ENCODE data around the gene MCAM.

The MCAM gene

GRCh38 chr11:119329320-119329719 is 12.4 kb upstream of the MCAM start:
- no peak for DNase-seq (ENCODE audit: low read depth)

GRCh38 chr11:119324189-119324588 is 7.3 kb upstream of the MCAM start:
- no peak for DNase-seq (ENCODE audit: low read depth)

GRCh38 chr11:119323532-119324033 is 6.7 kb upstream of the MCAM start:
- DNase-seq (ENCODE audit: low read depth) = peak; percentile 23

GRCh38 chr11:119322921-119323531 is 6.1 kb upstream of the MCAM start:
- DNase-seq (ENCODE audit: low read depth) = no peak

- no peak for DNase-seq (ENCODE audit: low read depth)
These were observed 5.4 kb upstream of the MCAM start for GRCh38 chr11:119322360-119322739.

- no peak for DNase-seq (ENCODE audit: low read depth)
These were observed 4.0 kb upstream of the MCAM start for GRCh38 chr11:119320776-119321524.

GRCh38 chr11:119320240-119320775 is 3.4 kb upstream of the MCAM start:
- DNase-seq (ENCODE audit: low read depth) = no peak

- no peak for DNase-seq (ENCODE audit: low read depth)
These were observed 2.8 kb upstream of the MCAM start for GRCh38 chr11:119319700-119320239.

- DNase-seq (ENCODE audit: low read depth) = no peak
These were observed 2.3 kb upstream of the MCAM start for GRCh38 chr11:119319136-119319699.

GRCh38 chr11:119318240-119319135 is 1.6 kb upstream of the MCAM start:
- no peak for DNase-seq (ENCODE audit: low read depth)

GRCh38 chr11:119317592-119318239 is 786 bp upstream of the MCAM start:
- DNase-seq (ENCODE audit: low read depth) = no peak

- DNase-seq (ENCODE audit: low read depth) = no peak
These were observed 758 bp downstream of the MCAM start for GRCh38 chr11:119316016-119316728.

- no peak for DNase-seq (ENCODE audit: low read depth)
These were observed 1.6 kb downstream of the MCAM start for GRCh38 chr11:119315131-119316015.

- DNase-seq (ENCODE audit: low read depth) = no peak
These were observed 2.2 kb downstream of the MCAM start for GRCh38 chr11:119314726-119315125.

GRCh38 chr11:119310682-119311052 is 6.3 kb downstream of the MCAM start:
- DNase-seq (ENCODE audit: low read depth) = no peak

GRCh38 chr11:119309953-119310681 is 6.8 kb downstream of the MCAM start:
- DNase-seq (ENCODE audit: low read depth) = no peak

GRCh38 chr11:119309411-119309810 is 7.5 kb downstream of the MCAM start:
- no peak for DNase-seq (ENCODE audit: low read depth)

- DNase-seq (ENCODE audit: low read depth) = no peak
These were observed 9.0 kb downstream of the MCAM start for GRCh38 chr11:119307974-119308373.

GRCh38 chr11:119307219-119307618 is 9.7 kb downstream of the MCAM start:
- no peak for DNase-seq (ENCODE audit: low read depth)

Measured in HS-5 (cell line).